H1 (cell line): Measurements from ENCODE around the gene RPUSD1. TPM values are rescaled to one million over a fixed set of nuclear protein-coding genes. Genes with fewer than 3 reads are reported as not detected.

Experiments used
- CTCF ChIA-PET: fragments of 300-600 bp; sonication (Branson Sonifier 250); formaldehyde crosslinking; loops from one replicate; lab custom pipeline; 2021; ENCODE audit not compliant: partially characterized antibody; lab: Charles Lee
- POLR2A ChIA-PET: fragments of 300-600 bp; sonication (Branson Sonifier 250); formaldehyde crosslinking; loops from one replicate; lab custom pipeline; 2021; ENCODE audit warnings: inconsistent platforms; ENCODE audit not compliant: partially characterized antibody; lab: Charles Lee
- DNase-seq, 2 experiments: peaks; one replicate each; pipeline versions ENCODE4 v3.0.0 to v3.0.0-alpha.2; 2010 to 2022; ENCODE audit warnings: low spot score in 2 of 2, low read depth in 1 of 2, mixed read lengths in 1 of 2
- FAIRE-seq: peaks from 2 replicates; lab custom pipeline; 2011; peaks lifted over from hg19 to GRCh38; lab: Jason Lieb, UNC
- H2AFZ ChIP-seq: 2 replicates; pipeline ENCODE4 v1.8.1; 2012; ENCODE audit warnings: low read length, inconsistent platforms
- H2AK5ac ChIP-seq: 2 replicates; pipeline ENCODE4 v1.6.1; 2013; ENCODE audit warnings: low read depth, low read length
- H2BK120ac ChIP-seq: replicated peaks from 2 replicates; pipeline ENCODE3; 2013; ENCODE audit warnings: low read depth, low read length, inconsistent platforms
- H2BK12ac ChIP-seq: 2 replicates; pipeline ENCODE4 v1.6.1; 2013; ENCODE audit warnings: low read depth, low read length
- H2BK15ac ChIP-seq: 2 replicates; pipeline ENCODE4 v1.6.1; 2013; ENCODE audit warnings: low read length
- H2BK20ac ChIP-seq: 2 replicates; pipeline ENCODE4 v1.6.1; 2013; ENCODE audit warnings: low read length
- H2BK5ac ChIP-seq: 2 replicates; pipeline ENCODE4 v1.6.1; 2013; ENCODE audit warnings: low read depth, low read length
- H3K14ac ChIP-seq: 2 replicates; pipeline ENCODE4 v1.6.1; 2013; ENCODE audit warnings: inconsistent platforms; ENCODE audit not compliant: insufficient read length
- H3K18ac ChIP-seq: 2 replicates; pipeline ENCODE4 v1.6.1; 2013; ENCODE audit warnings: low read length; ENCODE audit errors: extremely low read depth
- H3K23ac ChIP-seq: 2 replicates; pipeline ENCODE4 v1.6.1; 2013; ENCODE audit warnings: inconsistent platforms; ENCODE audit not compliant: insufficient read length
- H3K23me2 ChIP-seq: 2 replicates; pipeline ENCODE4 v1.6.1; 2013; ENCODE audit warnings: low read depth, low read length
- H3K27ac ChIP-seq: 2 replicates; pipeline ENCODE4 v1.6.1; 2011; ENCODE audit warnings: low read depth, low read length, inconsistent platforms
- H3K27me3 ChIP-seq, 4 experiments: replicated peaks in 1 of 4; 1 replicate in 1 of 4; 2 replicates in 3 of 4; pipeline versions ENCODE4 v1.6.1 to v1.8.1; 2011 to 2013; ENCODE audit warnings: low read length in 3 of 4, mild to moderate bottlenecking in 3 of 4, inconsistent platforms in 2 of 4, mixed read lengths in 2 of 4, moderate library complexity in 1 of 4; ENCODE audit not compliant: control insufficient read depth in 3 of 4, insufficient read depth in 3 of 4; ENCODE audit errors: extremely low read depth in 1 of 4
- H3K36me3 ChIP-seq, 4 experiments: 2 replicates each; pipeline versions ENCODE4 v1.6.1 to v1.8.1; 2011 to 2013; ENCODE audit warnings: mild to moderate bottlenecking in 4 of 4, low read length in 3 of 4, moderate library complexity in 2 of 4, control low read depth in 1 of 4, inconsistent platforms in 1 of 4; ENCODE audit not compliant: insufficient read depth in 4 of 4, control insufficient read depth in 2 of 4
- H3K4ac ChIP-seq: replicated peaks from 2 replicates; pipeline ENCODE3; 2013; ENCODE audit warnings: low read length, low read depth, mixed read lengths, inconsistent platforms; ENCODE audit not compliant: insufficient read length
- H3K4me1 ChIP-seq, 4 experiments: replicated peaks in 1 of 4; 1 replicate in 1 of 4; 2 replicates in 3 of 4; pipeline versions ENCODE4 v1.6.1 to v1.8.1; 2011 to 2013; ENCODE audit warnings: low read length in 3 of 4, inconsistent platforms in 2 of 4, mixed read lengths in 1 of 4; ENCODE audit not compliant: insufficient read depth in 4 of 4, control insufficient read depth in 3 of 4
- H3K4me2 ChIP-seq, 2 experiments: 2 replicates each; pipeline versions ENCODE4 v1.6.1 to v1.8.1; 2011 to 2013; ENCODE audit warnings: low read depth in 2 of 2, low read length in 2 of 2, control low read depth in 1 of 2, inconsistent platforms in 1 of 2, mild to moderate bottlenecking in 1 of 2; ENCODE audit not compliant: insufficient read depth in 1 of 2
- H3K4me3 ChIP-seq, 4 experiments: fragments of 200-600, 300-600 bp in 1 of 4; sonication (generic), shearing (Covaris generic), sonication (Bioruptor Twin) in 1 of 4; 2 replicates each; pipeline versions ENCODE4 v1.5.1 to v1.8.1; 2011 to 2016; ENCODE audit warnings: low read length in 4 of 4, low read depth in 3 of 4, control low read depth in 2 of 4, inconsistent platforms in 2 of 4, mild to moderate bottlenecking in 2 of 4, mixed read lengths in 1 of 4, moderate library complexity in 1 of 4; ENCODE audit not compliant: insufficient read depth in 2 of 4; ENCODE audit errors: extremely low read depth in 1 of 4
- H3K56ac ChIP-seq: replicated peaks from 2 replicates; pipeline ENCODE3; 2013; ENCODE audit warnings: low read depth, mild to moderate bottlenecking, mixed read lengths, low read length, inconsistent platforms; ENCODE audit not compliant: insufficient read length
- H3K79me1 ChIP-seq: 2 replicates; pipeline ENCODE4 v1.6.1; 2013; ENCODE audit warnings: low read depth, low read length, control low read depth
- H3K79me2 ChIP-seq, 2 experiments: 2 replicates each; pipeline versions ENCODE4 v1.6.1 to v1.8.1; 2012 to 2013; ENCODE audit warnings: low read length in 2 of 2, mild to moderate bottlenecking in 2 of 2, inconsistent platforms in 1 of 2; ENCODE audit not compliant: insufficient read depth in 2 of 2, control insufficient read depth in 1 of 2
- H3K9ac ChIP-seq, 4 experiments: replicated peaks in 1 of 4; 1 replicate in 1 of 4; 2 replicates in 3 of 4; pipeline versions ENCODE4 v1.6.1 to v1.8.1; 2011 to 2013; ENCODE audit warnings: low read depth in 3 of 4, low read length in 3 of 4, control low read depth in 2 of 4, mild to moderate bottlenecking in 2 of 4, moderate library complexity in 2 of 4, inconsistent platforms in 1 of 4; ENCODE audit errors: extremely low read depth in 1 of 4
- H3K9me3 ChIP-seq, 2 experiments: 2 replicates each; pipeline versions ENCODE4 v1.6.1 to v1.8.1; 2012 to 2013; ENCODE audit warnings: mild to moderate bottlenecking in 2 of 2, moderate library complexity in 2 of 2, control low read depth in 1 of 2, inconsistent platforms in 1 of 2, low read depth in 1 of 2, low read length in 1 of 2, mixed read lengths in 1 of 2; ENCODE audit not compliant: insufficient read depth in 2 of 2
- H4K20me1 ChIP-seq, 2 experiments: replicated peaks in 1 of 2; 2 replicates each; pipeline versions ENCODE3 to v1.8.1; 2011 to 2013; ENCODE audit warnings: inconsistent platforms in 2 of 2, low read length in 2 of 2, mild to moderate bottlenecking in 1 of 2; ENCODE audit not compliant: insufficient read depth in 2 of 2, control insufficient read depth in 1 of 2
- H4K5ac ChIP-seq: 2 replicates; pipeline ENCODE4 v1.6.1; 2013; ENCODE audit warnings: low read length, low read depth, mixed read lengths, inconsistent platforms; ENCODE audit not compliant: insufficient read length
- H4K8ac ChIP-seq: 2 replicates; pipeline ENCODE4 v1.8.0; 2013; ENCODE audit warnings: mild to moderate bottlenecking, moderate library complexity, low read length, inconsistent platforms; ENCODE audit not compliant: insufficient read depth; ENCODE audit errors: extremely low read depth
- H4K91ac ChIP-seq: replicated peaks from 2 replicates; pipeline ENCODE3; 2013; ENCODE audit warnings: low read length, mixed read lengths, inconsistent platforms; ENCODE audit not compliant: insufficient read length
- CEBPB ChIP-seq: IDR thresholded peaks from 2 replicates; pipeline ENCODE4 v1.6.1; 2012; ENCODE audit warnings: low read depth, low read length
- CHD1 ChIP-seq: IDR thresholded peaks from 2 replicates; pipeline ENCODE4 v1.6.1; 2012; ENCODE audit warnings: low read depth, low read length, improper control_type of control experiment
- GTF2F1 ChIP-seq: IDR thresholded peaks from 2 replicates; pipeline ENCODE4 v1.6.1; 2012; ENCODE audit warnings: low read depth, low read length, improper control_type of control experiment, borderline replicate concordance
- JUND ChIP-seq: IDR thresholded peaks from 2 replicates; pipeline ENCODE4 v1.6.1; 2011; ENCODE audit warnings: mild to moderate bottlenecking, improper control_type of control experiment, low read length
- KDM1A ChIP-seq: fragments of 200-600, 300-600 bp; sonication (generic); IDR thresholded peaks from 2 replicates; pipeline ENCODE4 v1.7.1; 2016; ENCODE audit warnings: mild to moderate bottlenecking, low read length, borderline replicate concordance
- whole genome bisulfite sequencing, 2 experiments: shearing (Covaris generic) in 1 of 2; methylation state at CpG; one replicate each; pipeline versions ENCODE4 v1.1.6 to v1.1.7; 2013 to 2015; ENCODE audit warnings: low lambda C conversion rate in 2 of 2, mixed read lengths in 2 of 2, inconsistent platforms in 1 of 2, low coverage in 1 of 2, missing lambda C conversion rate in 1 of 2; ENCODE audit not compliant: insufficient replicate concordance in 2 of 2, insufficient coverage in 1 of 2, insufficient read length in 1 of 2; ENCODE audit errors: extremely low coverage in 1 of 2, missing lambda C conversion rate in 1 of 2; 5-methylcytosine and 5-hydroxymethylcytosine counted together
- polyA plus RNA-seq, 7 experiments: library from polyadenylated mRNA; depleted of rRNA in 3 of 7; stranded (reverse) in 5 of 7; unstranded in 2 of 7; fragments of >200 nt in 5 of 7; fragments of 200-250 nt in 2 of 7; gene quantifications; 1 replicate in 5 of 7; 2 replicates in 1 of 7; 4 replicates in 1 of 7; pipeline versions ENCODE4 v1.2.1 to v1.2.3, GENCODE V29; 2011 to 2013; ENCODE audit warnings: missing spikeins in 2 of 7, mixed read lengths in 2 of 7
- total RNA-seq: library from RNA; stranded (reverse); fragmentation: NEBNext Ultra II Directional; extraction: Animal tissue kit (Norgen Biotek cat#: 25700); gene quantifications from 2 replicates; pipeline ENCODE4 v1.2.1, GENCODE V29; 2021

RPUSD1 gene
- total and polyA plus RNA-seq, 2 of the 8 experiments (the other 6 are each of a cell fraction or from before 2014, with no cell fraction given): 32.2 to 61.8 TPM

- Histone ChIP-seq H3K18ac (no peak overlapping the region), H2BK12ac (no peak overlapping the region), H3K4me1 (peaks cover 0 to 14% (median 0%) of the 10 kb centered on the region in 4 experiments; a peak in 2 of 7 replicates), H4K20me1 (peaks cover 0 to 6% of the 10 kb centered on the region in 2 experiments), H3K27ac (no peak overlapping the region), H3K79me2 (no peaks in the 10 kb centered on the region), H3K14ac (no peak overlapping the region), H3K56ac (no peak overlapping the region), H3K23ac (no peak overlapping the region), H3K9me3 (peaks cover 4 to 16% of the 10 kb centered on the region in 2 experiments; a peak in 3 of 4 replicates), H2BK5ac (no peak overlapping the region), H2BK15ac (no peak overlapping the region), H3K4me3 (no peak overlapping the region), H4K91ac (peak overlapping the region; percentile 73), H4K5ac (peak overlapping the region; percentile 21), H3K4me2 (no peak overlapping the region; a peak in 1 of 4 replicates), H3K9ac (no peak overlapping the region), H3K79me1 (no peaks in the 10 kb centered on the region), H3K36me3 (no peaks in the 10 kb centered on the region), H3K4ac (no peak overlapping the region), H2AK5ac (no peak overlapping the region), H2BK120ac (peak overlapping the region; percentile 33), H2AFZ (no peak overlapping the region), H2BK20ac (no peak overlapping the region), H3K27me3 (0 out of 7 replicates have a peak, but pooled peaks cover 0 to 2% (median 0%) of the 10 kb centered on the region in 4 experiments), H4K8ac (peak overlapping the region; percentile 62; the same call in 1 of the 2 replicates), H3K23me2 (no peaks in the 10 kb centered on the region)
- FAIRE-seq (no peak), DNase-seq (no peak)
- TF ChIP-seq CHD1: no peak
- TF ChIP-seq GTF2F1: no peak
- TF ChIP-seq JUND: no peak
- no peak for TF ChIP-seq CEBPB
- no peak for TF ChIP-seq KDM1A
- ChIA-PET CTCF (interaction anchor here (0.9 kb wide), 1 partner anchor 234 kb away, joined by 3 read pairs; no protein-coding TSS in a partner anchor), POLR2A (no interaction called here)
- 75% methylated on average over 12 of the region's 12 CpGs; no CpG with 5 or more reads in 1 of the 2 experiments for WGBS, 2 experiments
These were observed 32.6 kb upstream of the RPUSD1 start for GRCh38 chr16:820748-821147.
